ENCODE results near the gene CSNK1A1L. TPM values are rescaled to one million over a fixed set of nuclear protein-coding genes. Genes with fewer than 3 reads are reported as not detected.

CSNK1A1L gene
- total RNA-seq, 1 experiment from 2014 or later = not detected

DNA sequence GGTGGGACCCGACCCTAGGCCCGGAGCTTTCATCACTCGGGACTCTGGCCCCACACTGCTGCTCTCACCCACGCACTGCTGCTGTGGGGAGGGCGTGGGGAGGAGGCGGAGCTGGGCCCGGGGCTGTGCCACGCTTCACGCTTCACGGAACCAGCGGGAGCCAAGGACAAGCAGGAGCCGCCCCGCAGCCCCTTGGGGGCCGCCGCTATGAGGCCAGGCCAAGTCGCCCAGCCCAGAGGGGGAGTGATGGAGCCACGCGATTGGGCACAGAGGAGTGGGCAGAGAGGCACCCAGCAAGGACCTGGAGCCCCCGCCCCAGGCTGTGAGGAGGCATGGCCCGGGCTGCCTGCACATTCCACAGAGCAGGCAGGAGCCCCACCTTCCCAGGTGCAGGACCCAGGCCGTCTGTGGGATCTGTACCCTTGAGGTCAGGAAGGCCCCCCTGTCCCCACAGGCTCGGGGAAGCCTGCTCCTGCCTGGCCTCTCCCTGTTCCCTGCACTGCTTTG lies 35.8 kb downstream of the CSNK1A1L start:
- H3K36me3 ChIP-seq (ENCODE audit: control insufficient read depth in 1 of 2, insufficient read depth in 2 of 2, low read length in 2 of 2) = no peaks in the 10 kb centered on the region
- H2AFZ ChIP-seq (ENCODE audit: low read depth, low read length, poor library complexity, severe bottlenecking) = no peak overlapping the region
- no peaks in the 10 kb centered on the region for H3K9me3 ChIP-seq (ENCODE audit: control insufficient read depth in 1 of 2, insufficient read depth in 1 of 2, low read depth in 1 of 2, low read length in 2 of 2)
- H3K4me1 ChIP-seq (ENCODE audit: control insufficient read depth in 1 of 2, insufficient read depth in 2 of 2, low read length in 2 of 2) = no peaks in the 10 kb centered on the region
- H4K20me1 ChIP-seq (ENCODE audit: insufficient read depth) = no peaks in the 10 kb centered on the region
- ChIA-PET POLR2A (interaction anchor here (0.6 kb wide), 1 partner anchor 69 kb away, joined by 3 read pairs; the partner anchor contains the start of gene EXOSC8), CTCF (interaction anchor here (0.8 to 1.9 kb wide), 2 partner anchors 89 to 787 kb away, joined by 3 to 10 read pairs; no protein-coding TSS in a partner anchor), RAD21 (ENCODE audit: low non-redundant PET in 1 of 2, low total read pairs in 2 of 2, uncharacterized antibody in 2 of 2, unreplicated experiment in 2 of 2) (no interaction called here)
- H3K27me3 ChIP-seq (ENCODE audit: insufficient read depth, low read length) = no peaks in the 10 kb centered on the region
- intact Hi-C loops (cut with micrococcal nuclease) = loop anchor here (2.0 to 10.0 kb wide), 4 partner anchors 211 to 1275 kb away; partner anchors contain the start of gene UFM1
- H3K4me3 ChIP-seq (replicated peaks in 1 of 2; ENCODE audit: low read depth in 1 of 2, low read length in 2 of 2) = no peak overlapping the region
- H3K9me2 ChIP-seq (ENCODE audit: insufficient read depth) = no peaks in the 10 kb centered on the region
- no peak for DNase-seq (ENCODE audit: low read depth, low spot score)
- no peaks in the 10 kb centered on the region for H3K79me2 ChIP-seq (ENCODE audit: insufficient read depth, low read length)
- no TSS peak for BruUV-seq (replicated peaks)
- no peak overlapping the region for H3K9ac ChIP-seq (ENCODE audit: low read length)
- no peak overlapping the region for H3K4me2 ChIP-seq (ENCODE audit: low read length)
- peak; percentile 32 for ATAC-seq
- no peak overlapping the region for H3K27ac ChIP-seq (ENCODE audit: low read depth, low read length)
- TF ChIP-seq EZH2 (IDR thresholded peaks at IDR 0.05) = no peak
- no peak for TF ChIP-seq SIN3A (IDR thresholded peaks at IDR 0.05; ENCODE audit: low read depth)
- TF ChIP-seq ZNF274 (IDR thresholded peaks at IDR 0.05; ENCODE audit: low read depth, low read length) = no peak
- TF ChIP-seq, protein P1, sequence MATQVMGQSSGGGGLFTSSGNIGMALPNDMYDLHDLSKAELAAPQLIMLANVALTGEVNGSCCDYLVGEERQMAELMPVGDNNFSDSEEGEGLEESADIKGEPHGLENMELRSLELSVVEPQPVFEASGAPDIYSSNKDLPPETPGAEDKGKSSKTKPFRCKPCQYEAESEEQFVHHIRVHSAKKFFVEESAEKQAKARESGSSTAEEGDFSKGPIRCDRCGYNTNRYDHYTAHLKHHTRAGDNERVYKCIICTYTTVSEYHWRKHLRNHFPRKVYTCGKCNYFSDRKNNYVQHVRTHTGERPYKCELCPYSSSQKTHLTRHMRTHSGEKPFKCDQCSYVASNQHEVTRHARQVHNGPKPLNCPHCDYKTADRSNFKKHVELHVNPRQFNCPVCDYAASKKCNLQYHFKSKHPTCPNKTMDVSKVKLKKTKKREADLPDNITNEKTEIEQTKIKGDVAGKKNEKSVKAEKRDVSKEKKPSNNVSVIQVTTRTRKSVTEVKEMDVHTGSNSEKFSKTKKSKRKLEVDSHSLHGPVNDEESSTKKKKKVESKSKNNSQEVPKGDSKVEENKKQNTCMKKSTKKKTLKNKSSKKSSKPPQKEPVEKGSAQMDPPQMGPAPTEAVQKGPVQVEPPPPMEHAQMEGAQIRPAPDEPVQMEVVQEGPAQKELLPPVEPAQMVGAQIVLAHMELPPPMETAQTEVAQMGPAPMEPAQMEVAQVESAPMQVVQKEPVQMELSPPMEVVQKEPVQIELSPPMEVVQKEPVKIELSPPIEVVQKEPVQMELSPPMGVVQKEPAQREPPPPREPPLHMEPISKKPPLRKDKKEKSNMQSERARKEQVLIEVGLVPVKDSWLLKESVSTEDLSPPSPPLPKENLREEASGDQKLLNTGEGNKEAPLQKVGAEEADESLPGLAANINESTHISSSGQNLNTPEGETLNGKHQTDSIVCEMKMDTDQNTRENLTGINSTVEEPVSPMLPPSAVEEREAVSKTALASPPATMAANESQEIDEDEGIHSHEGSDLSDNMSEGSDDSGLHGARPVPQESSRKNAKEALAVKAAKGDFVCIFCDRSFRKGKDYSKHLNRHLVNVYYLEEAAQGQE (IDR thresholded peaks at IDR 0.05; ENCODE audit: low read depth) = no peak

DNA sequence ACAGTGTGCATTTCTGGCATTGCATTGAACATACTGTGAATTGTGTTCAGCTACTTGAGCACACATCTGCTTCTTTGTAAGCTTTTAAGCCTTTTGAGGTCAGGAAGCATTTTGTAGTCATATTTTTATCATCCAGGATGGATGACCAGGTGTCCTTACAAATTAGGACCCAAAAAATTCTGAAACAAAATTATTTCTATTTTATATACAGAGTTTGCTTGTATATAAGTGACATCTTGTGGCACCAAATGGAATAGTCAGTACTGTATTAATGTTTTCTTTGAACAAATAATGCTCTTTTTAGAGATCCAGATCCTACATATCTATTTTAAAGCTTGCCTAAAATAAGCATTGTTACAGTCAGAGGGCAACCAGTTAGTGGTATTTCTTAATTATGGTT lies 36.5 kb downstream of the CSNK1A1L start:
- peak; percentile 59; the same call in 1 of the 2 replicates for ATAC-seq
- TF ChIP-seq CBX3 (IDR thresholded peaks at IDR 0.05; ENCODE audit: low read depth) (no peak), RAD21 (IDR thresholded peaks at IDR 0.05; ENCODE audit: low read depth) (peak; percentile 54)
- TF ChIP-seq, protein P2, sequence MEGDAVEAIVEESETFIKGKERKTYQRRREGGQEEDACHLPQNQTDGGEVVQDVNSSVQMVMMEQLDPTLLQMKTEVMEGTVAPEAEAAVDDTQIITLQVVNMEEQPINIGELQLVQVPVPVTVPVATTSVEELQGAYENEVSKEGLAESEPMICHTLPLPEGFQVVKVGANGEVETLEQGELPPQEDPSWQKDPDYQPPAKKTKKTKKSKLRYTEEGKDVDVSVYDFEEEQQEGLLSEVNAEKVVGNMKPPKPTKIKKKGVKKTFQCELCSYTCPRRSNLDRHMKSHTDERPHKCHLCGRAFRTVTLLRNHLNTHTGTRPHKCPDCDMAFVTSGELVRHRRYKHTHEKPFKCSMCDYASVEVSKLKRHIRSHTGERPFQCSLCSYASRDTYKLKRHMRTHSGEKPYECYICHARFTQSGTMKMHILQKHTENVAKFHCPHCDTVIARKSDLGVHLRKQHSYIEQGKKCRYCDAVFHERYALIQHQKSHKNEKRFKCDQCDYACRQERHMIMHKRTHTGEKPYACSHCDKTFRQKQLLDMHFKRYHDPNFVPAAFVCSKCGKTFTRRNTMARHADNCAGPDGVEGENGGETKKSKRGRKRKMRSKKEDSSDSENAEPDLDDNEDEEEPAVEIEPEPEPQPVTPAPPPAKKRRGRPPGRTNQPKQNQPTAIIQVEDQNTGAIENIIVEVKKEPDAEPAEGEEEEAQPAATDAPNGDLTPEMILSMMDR (IDR thresholded peaks at IDR 0.05 in 2 of 3, conservative IDR thresholded peaks at IDR 0.05 in 1 of 3; ENCODE audit: borderline replicate concordance in 1 of 3, insufficient read depth in 1 of 3, low read depth in 2 of 3, low read length in 2 of 3) = peak; percentile 13 to 38 (median 26); a peak in 4 of 6 replicates
- TF ChIP-seq, protein P3, sequence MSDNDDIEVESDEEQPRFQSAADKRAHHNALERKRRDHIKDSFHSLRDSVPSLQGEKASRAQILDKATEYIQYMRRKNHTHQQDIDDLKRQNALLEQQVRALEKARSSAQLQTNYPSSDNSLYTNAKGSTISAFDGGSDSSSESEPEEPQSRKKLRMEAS (IDR thresholded peaks at IDR 0.05) = no peak

More for the DNA sequence above, 36.5 kb downstream of the CSNK1A1L start:
- no peaks in the 10 kb centered on the region for H3K4me1 ChIP-seq (ENCODE audit: control insufficient read depth in 1 of 2, insufficient read depth in 2 of 2, low read length in 2 of 2)
- BruUV-seq (replicated peaks) = no TSS peak
- ChIA-PET CTCF (interaction anchor here (0.8 to 1.9 kb wide), 2 partner anchors 88 to 786 kb away, joined by 3 to 10 read pairs; no protein-coding TSS in a partner anchor), RAD21 (ENCODE audit: low non-redundant PET in 1 of 2, low total read pairs in 2 of 2, uncharacterized antibody in 2 of 2, unreplicated experiment in 2 of 2) (no interaction called here), POLR2A (interaction anchor here (0.6 kb wide), 1 partner anchor 69 kb away, joined by 3 read pairs; the partner anchor contains the start of gene EXOSC8)
- H3K27ac ChIP-seq (ENCODE audit: low read depth, low read length) = no peak overlapping the region
- H2AFZ ChIP-seq (ENCODE audit: low read depth, low read length, poor library complexity, severe bottlenecking) = no peak overlapping the region
- no peaks in the 10 kb centered on the region for H3K27me3 ChIP-seq (ENCODE audit: insufficient read depth, low read length)
- no peak overlapping the region for H3K9ac ChIP-seq (ENCODE audit: low read length)
- H3K4me2 ChIP-seq (ENCODE audit: low read length) = no peak overlapping the region
- H3K36me3 ChIP-seq (ENCODE audit: control insufficient read depth in 1 of 2, insufficient read depth in 2 of 2, low read length in 2 of 2) = no peaks in the 10 kb centered on the region
- H3K9me3 ChIP-seq (ENCODE audit: control insufficient read depth in 1 of 2, insufficient read depth in 1 of 2, low read depth in 1 of 2, low read length in 2 of 2) = no peaks in the 10 kb centered on the region
- H4K20me1 ChIP-seq (ENCODE audit: insufficient read depth) = no peaks in the 10 kb centered on the region
- H3K79me2 ChIP-seq (ENCODE audit: insufficient read depth, low read length) = no peaks in the 10 kb centered on the region
- no peak overlapping the region for H3K4me3 ChIP-seq (replicated peaks in 1 of 2; ENCODE audit: low read depth in 1 of 2, low read length in 2 of 2)
- no peaks in the 10 kb centered on the region for H3K9me2 ChIP-seq (ENCODE audit: insufficient read depth)
- peak; percentile 0 for DNase-seq (ENCODE audit: low read depth, low spot score)
- intact Hi-C loops (cut with micrococcal nuclease) = loop anchor here (2.0 to 5.0 kb wide), 3 partner anchors 210 to 1090 kb away; no protein-coding TSS in a partner anchor
